Activated T-helper 1 cell treated with Interleukin-2 at 50 U/mL for 16 hours (primary cell): ENCODE data around the gene SLC38A10.

Experiments
- DNase-seq: peaks from one replicate; pipeline ENCODE4 v3.0.0-alpha.2; 2020; ENCODE audit warnings: low read depth

Gene SLC38A10

GRCh38 chr17:81298325-81298990, 3.4 kb upstream of the SLC38A10 start:
- no peak for DNase-seq

DNA sequence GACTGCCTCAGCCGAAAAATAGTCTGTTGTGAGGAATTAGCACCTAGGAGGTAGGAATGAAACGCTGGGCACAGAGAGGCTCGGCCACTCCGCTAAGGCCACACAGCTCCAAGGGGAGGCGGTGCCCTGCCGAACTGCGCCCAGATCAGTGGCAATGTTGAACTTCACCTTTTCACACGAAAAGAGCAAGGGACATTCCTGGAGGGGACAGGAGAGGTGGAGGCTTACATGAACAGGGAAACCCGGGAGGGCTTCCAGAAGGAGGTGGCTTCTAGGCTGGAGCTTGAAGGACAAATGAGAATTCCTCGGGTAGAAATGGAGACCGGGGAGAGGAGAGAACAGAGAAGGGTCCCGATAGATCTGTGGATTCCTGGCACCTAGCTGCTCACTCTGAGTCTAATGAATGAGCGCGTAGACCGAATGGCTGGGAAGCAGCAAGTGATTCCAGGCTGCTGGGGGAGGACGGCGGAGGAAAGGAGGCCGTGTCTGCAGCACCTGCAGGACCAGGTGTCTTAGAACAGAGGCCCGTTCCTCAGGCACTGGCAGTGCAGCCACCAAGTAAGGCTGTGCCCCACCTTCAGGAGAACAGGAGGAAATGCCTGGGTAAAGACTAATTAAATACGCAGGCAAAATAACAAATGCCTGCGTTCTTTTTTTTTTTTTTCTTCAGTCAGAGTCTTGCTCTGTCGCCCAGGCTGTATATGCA, 722 bp upstream of the SLC38A10 start:
- peak; percentile 28 for DNase-seq

DNA sequence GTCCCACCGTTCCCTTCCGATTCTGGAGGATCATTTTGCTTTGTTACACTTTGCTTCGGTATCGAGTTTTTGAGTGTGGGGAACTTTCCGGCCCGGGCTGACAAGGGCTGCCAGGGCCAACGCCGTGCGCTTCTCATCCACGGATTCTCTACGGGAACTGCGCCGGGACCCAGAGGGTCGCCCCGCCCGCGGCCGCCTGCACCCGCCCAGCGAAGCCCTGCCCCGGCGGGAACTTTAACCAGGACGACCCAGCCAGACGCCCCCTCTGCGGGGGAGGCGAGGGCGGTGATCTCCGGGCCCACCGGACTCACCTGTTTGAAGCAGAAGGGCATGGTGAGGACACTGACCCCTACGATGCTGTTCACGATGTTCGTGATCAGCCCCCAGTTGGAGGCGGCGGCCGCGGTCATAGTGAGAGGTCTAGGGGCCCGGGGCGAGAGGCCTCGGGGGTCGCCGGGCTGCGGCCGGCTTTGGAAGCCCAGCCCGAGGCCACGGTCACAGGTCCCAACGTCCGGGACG, 536 bp downstream of the SLC38A10 start:
- DNase-seq = no peak

DNA sequence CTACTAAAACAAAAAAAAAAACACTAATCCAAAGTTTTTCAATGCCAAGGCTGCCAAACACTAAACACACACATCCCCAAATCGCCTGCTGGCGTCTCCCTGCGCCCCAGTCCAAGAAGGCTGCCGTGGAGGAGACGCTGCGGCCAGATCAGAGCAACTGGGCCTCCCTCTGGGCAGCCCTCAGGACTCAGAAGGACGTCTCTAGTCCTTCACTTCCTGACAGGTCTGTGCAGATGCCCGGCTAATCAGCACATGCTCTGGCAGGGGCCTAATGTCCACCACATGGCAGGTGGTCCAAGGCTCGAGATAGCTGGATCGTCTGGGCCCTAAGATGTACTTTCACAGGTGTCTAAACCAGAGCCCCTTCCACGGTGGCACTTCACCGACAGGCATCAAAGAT, 2.7 kb downstream of the SLC38A10 start:
- DNase-seq = no peak

DNA sequence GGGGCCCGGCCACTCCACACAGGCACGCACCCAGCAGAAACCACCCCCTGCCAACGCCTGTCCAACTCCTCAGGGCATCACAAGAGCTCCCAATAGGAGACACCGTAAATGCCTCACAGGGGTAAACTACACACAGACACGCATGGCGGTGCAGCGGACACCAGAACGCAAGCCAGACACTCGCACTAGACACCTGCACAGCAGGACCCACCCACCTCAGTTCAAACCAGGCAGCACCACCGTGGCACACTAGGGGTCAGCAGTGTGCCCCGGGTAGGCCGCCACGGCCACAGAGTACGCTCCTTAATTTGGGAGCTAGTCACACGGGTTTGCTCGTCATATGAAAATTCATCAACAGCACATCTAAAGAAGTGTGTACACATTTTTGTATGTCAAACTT, 3.4 kb downstream of the SLC38A10 start:
- peak; percentile 50 for DNase-seq

DNA sequence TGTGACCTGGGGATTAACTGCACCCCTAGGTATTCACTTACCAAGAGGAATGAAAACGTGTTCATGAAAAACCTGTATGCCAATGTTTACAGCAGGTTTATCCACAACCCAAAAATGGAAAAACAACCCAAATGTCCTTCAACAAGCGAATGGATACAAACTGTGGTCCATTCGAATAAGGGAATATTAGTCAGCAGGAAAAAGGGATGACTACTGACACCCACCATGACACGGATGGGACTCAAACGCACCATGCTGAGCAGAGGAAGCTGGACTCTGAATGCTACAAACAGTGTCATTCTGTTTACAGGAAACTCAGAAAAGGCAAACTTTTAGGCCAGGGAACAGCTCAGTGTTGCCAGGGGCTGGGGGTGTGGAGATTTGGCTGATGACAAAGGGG, 4.9 kb downstream of the SLC38A10 start:
- no peak for DNase-seq

DNA sequence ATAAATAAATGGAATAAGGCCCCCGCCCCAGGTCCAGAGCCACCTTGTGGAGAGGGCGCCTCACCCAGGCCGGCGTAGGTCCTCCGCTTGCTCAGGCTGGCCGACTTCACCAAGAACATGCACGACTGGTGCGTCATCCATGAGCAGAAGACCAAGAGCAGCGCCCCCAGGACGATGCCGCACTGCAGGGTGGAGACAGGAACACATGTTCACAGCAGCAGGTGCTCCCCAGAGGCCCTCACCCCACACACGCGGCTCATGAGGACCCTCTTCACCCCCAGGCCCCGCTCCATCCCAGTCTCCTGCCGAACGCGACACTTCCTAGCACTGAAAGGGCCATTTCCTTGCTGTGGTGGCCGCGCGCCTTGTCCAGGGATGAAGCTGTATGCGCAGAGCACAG, 5.5 kb downstream of the SLC38A10 start:
- no peak for DNase-seq

GRCh38 chr17:81288715-81289114, 6.4 kb downstream of the SLC38A10 start:
- no peak for DNase-seq

DNA sequence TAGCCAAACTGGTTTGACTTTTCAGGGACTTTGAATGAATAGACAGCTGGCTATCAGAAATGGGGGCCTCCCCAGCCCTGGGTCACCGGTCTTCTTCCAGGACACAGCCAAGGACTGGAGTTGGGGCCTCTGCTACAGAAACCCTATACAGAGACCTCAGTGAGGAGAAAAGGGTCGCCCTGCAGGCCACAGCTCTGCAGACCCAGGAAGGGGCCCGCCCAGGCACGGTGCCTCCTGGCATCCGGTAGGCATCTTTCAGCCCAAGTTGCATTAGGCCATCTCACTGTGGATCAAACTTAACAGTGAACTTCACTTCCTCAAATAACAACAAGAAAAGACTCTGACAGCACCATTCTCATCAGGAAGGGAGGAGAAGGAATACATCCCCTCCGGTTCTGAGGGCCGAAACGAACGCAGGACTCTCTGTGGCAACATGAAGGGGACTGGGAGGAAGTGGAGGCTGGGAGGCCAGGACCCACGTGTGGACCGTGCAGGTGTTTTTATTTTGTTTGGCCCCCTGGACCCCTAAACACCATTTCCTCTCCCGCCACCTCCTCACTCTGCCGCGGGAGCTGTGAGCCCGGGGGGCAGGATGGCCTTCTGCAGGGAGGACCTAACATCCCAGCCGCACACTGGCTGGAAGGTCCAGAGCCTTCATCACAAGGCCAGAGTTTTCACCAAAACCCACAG, 7.2 kb downstream of the SLC38A10 start:
- no peak for DNase-seq

GRCh38 chr17:81287152-81287551, 8.0 kb downstream of the SLC38A10 start:
- no peak for DNase-seq

- DNase-seq = no peak
These were observed 8.5 kb downstream of the SLC38A10 start for GRCh38 chr17:81286491-81287145.

GRCh38 chr17:81285894-81286293, 9.2 kb downstream of the SLC38A10 start:
- no peak for DNase-seq

DNA sequence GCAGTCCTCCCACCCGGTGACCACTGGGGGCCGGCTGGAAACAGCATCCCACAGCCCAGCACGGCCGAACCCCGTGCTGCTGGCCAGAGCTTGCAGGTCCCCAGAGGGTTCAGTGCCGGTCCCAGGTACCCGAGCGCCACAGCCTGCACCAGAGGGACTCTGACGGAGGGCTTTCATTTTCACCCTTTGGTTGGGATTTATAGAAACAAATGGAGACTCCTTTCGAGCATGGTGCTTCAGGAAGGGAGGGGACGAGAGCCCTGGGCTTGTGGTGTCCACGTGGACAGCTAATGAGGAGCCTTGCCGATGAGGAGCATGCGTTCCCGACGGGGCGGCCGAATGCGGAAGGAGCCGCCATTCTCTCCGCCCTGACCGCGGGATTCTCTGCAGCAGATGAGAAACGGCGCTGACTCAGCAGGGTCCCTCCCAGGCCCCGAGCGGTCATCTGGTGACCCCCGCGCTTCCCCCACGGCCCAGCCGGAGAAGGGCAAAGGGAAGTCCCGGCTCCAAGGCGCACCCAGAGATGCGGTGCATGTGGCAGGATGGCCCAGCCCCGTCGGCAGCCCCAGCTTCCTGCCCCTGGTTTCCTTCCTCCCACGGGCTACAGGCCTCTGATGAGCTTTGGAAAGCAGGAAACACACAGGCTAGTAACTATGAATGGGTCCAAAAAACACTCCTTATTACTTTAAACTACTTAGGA, 9.8 kb downstream of the SLC38A10 start:
- DNase-seq = peak; percentile 38

- no peak for DNase-seq
These were observed 12.2 kb downstream of the SLC38A10 start for GRCh38 chr17:81282876-81283275.

DNA sequence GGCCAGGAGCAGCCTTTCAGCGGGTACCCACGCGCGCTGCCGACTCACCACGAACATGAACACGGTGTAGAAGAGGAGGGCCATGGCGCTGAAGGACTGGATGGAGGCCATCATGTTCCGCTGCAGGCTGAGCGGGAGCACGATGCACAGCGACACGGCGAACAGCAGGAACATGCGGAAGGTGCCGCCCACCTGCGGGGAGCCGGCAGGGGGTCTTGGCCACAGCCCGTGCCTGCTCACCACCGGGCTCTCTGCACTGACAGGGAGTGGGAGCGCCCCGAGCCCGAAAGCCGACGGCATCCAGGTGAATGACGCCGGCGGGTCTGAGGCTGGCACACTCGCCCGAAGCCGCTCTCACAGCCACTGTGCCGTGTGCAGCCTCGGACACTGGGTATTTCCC, 13.0 kb downstream of the SLC38A10 start:
- DNase-seq = no peak

GRCh38 chr17:81280571-81280970, 14.5 kb downstream of the SLC38A10 start:
- no peak for DNase-seq

- DNase-seq = no peak
These were observed 15.5 kb downstream of the SLC38A10 start for GRCh38 chr17:81279278-81280275.

- DNase-seq = no peak
These were observed 16.3 kb downstream of the SLC38A10 start for GRCh38 chr17:81278831-81279230.

- no peak for DNase-seq
These were observed 17.0 kb downstream of the SLC38A10 start for GRCh38 chr17:81277946-81278693.

DNA sequence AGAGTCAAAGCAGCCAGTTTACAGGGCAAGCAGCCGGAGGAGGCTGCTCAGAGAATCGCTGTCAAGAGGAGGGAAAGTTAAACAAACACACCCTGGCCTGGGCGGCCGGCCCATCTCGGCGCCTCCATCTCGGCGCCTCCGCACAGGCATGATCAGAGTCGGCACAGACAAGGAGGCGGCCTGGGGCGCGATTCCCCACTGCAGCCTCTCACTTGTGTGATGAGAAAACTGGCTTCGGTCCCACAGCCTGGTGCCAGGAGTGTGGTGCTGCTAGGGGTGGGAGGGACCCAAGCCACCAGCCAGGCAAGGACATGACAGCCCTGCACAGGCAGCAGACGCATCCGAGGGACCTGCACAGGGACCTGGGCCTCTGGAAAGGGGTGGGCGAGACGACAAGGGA, 17.7 kb downstream of the SLC38A10 start:
- no peak for DNase-seq
